LNCAP (cell line): ENCODE measurements around the gene VPS13D.

Experiments used
- TF ChIP-seq, protein P1 (sequence below): fragments of 450-650 bp; IDR thresholded peaks from 2 replicates; pipeline ENCODE4 v1.5.1; 2017; ENCODE audit warnings: mild to moderate bottlenecking

Gene VPS13D

DNA sequence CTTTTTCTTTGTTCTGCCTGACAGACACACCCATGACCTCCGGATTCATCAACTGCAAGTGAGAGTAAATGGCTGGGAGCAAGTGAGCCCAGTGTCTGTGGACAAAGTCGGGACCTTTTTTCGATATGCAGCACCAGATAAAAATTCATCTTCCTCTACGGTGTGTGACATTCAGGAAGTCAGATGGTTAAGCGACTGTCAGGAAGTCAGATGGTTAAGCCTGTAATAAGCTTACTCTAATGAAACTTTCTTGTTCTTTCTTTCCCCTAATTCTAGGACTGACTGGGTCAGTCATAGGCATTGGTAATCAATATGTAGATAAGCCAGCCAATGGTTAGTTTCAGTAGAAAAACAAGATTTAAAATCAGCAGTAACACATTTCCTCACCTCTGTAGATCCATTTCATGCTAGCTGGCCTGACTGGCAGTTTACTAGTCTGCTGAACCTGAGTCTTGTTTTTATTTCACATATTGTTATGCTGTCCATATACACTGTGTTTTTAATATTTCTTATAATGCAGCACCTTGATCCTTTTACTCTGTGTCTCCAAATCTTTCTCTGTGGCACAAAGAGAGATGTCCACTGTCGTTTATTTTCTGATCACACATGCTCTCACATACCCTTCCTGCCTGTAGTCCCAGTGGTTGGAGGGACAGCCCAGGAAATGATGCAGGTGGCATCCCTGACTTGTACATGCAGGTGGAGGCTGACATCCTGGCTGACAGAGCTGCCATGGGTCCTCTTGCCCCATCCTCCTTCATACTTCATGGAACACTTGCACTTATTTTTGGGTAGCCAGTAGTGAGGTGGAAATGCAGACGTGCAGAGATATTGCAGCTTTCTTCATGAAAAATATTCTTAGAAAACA lies 115.8 kb downstream of the VPS13D start:
- TF ChIP-seq, protein P1, sequence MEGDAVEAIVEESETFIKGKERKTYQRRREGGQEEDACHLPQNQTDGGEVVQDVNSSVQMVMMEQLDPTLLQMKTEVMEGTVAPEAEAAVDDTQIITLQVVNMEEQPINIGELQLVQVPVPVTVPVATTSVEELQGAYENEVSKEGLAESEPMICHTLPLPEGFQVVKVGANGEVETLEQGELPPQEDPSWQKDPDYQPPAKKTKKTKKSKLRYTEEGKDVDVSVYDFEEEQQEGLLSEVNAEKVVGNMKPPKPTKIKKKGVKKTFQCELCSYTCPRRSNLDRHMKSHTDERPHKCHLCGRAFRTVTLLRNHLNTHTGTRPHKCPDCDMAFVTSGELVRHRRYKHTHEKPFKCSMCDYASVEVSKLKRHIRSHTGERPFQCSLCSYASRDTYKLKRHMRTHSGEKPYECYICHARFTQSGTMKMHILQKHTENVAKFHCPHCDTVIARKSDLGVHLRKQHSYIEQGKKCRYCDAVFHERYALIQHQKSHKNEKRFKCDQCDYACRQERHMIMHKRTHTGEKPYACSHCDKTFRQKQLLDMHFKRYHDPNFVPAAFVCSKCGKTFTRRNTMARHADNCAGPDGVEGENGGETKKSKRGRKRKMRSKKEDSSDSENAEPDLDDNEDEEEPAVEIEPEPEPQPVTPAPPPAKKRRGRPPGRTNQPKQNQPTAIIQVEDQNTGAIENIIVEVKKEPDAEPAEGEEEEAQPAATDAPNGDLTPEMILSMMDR, result no peak

DNA sequence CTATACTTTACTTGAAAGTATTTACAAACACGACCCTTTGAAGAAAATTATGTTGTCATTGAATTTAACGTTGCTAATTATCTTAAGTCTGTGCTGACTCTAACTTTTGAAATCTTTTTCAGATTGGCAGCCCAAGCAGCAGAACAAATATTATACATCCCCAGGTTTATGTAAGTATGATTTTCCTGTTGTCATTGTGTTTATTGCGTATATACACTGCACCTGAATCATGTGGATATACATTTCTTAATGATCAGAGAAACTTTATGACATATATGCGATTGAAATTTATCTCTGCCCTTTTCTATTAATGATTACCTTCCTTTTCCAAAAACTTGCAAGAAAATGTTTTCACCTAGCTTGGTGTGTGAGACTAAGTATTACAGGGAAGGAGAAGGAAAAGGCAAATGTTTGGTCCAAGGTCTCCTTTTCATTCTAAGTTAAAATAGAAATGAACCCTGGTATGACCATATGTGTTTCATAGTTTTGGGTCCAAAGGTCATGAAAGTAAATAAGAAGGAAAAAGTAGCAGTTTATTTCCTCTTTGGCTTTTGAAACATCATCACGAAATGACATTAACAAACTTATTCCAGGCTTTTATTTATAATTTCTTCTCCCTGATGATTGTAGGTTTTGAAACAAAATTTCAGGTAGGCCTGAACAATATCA lies 116.8 kb downstream of the VPS13D start:
- TF ChIP-seq, protein P1, result no peak

DNA sequence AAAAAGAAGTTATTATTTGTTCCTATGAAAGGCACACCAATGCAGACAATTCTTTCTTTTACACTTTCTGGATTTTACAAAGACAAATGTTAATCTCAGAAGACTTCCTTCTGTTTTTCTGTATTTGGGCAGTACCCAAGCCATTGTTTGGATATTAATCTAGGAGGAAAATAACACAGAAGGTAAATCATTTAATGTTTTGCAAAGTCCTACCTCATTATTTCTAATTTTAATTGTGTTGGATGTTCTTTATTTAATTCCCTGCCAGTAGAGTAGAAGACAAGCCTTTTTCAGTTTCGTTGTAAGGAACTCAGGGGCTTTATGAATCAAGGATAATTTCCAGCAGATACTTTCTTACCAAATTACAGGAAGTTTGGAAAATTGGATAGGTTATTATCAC lies 118.3 kb downstream of the VPS13D start:
- TF ChIP-seq, protein P1, result no peak

DNA sequence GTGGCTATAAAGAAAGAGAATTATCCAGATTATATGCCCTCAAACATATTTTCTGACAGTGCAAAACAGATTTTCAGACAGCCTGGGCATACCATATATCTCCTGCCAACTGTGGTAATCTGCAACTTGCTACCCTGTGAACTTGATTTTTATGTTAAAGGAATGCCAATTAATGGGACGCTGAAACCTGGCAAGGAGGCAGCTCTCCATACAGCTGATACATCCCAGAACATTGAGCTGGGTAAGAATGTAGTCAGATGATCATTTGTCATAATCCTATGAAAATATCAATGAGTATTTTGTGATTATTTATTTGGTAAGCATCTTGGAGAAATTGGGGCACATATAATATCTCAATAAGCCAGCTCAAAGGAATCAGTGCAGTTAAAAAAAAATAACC lies 124.2 kb downstream of the VPS13D start:
- TF ChIP-seq, protein P1, result no peak

DNA sequence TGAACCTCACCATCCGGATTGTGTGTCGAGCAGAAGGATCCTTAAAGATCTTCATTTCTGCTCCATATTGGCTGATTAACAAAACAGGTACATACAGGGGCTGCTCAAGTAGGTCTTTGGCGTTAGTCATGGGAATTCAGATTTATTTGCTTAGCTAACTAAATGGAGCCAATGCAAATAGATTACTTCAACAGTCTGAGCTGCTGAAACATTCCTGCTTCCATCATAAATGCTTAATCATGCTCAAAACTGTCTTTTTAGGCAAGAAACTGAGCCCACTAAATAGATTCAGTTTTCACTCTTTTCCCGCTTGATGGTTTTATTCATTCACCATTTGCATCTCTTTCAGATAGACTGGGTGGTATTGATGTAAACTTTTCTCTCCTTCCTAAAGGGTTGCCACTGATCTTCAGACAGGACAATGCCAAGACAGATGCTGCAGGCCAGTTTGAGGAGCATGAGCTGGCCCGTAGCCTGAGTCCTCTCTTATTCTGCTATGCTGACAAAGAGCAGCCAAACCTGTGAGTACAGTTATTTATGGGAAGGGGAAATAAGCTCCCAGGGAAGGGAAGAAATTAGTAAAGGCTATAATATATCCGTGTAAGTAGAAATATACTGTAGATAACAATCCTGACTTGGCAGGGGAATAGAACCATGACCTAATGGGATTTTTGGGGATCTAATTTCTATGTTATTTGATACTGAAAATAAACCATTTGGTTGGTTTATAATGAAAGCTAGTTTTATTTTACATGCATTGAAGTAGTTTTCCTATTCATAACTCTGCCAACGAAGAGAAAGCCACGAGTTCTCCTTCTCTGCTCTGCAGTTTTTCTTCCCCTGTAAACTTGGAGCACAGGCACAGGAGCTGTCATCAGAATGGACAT lies 126.4 kb downstream of the VPS13D start:
- TF ChIP-seq, protein P1, result no peak

DNA sequence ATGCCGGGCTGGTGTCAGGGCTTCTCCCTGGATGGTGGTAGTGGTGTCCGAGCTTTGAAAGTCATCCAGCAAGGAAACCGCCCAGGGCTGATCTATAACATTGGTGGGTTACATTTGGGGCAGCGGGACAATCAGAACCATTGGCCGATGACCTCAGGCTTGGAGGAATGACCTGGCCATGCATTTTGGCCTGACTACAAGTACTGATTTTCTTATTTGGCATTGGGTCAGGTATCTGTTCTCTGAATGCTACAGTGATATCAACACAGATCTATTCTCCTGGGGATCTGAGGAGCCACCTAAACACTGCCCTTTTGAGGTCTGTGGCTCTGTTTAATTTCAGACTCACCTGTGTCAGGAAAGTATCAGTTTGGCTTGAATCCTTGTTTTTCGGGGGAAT lies 128.7 kb downstream of the VPS13D start:
- TF ChIP-seq, protein P1, result no peak
